K562 (cell line): Measurements from ENCODE around the gene ITGAV.

Experiments used
- MAZ ChIP-seq, 2 experiments: fragments of 450-650 bp in 1 of 2; sonication (generic) in 1 of 2; formaldehyde crosslinking; IDR thresholded peaks in 1 of 2; conservative IDR thresholded peaks in 1 of 2; 2 replicates each; pipeline versions ENCODE4 v1.4.0 to v1.5.0; 2020; ENCODE audit warnings: mild to moderate bottlenecking in 1 of 2, missing genetic modification reagents in 1 of 2
- NR2C2 ChIP-seq, 2 experiments: fragments of 200-800 bp in 1 of 2; sonication (Bioruptor generic) in 1 of 2; sonication (generic) in 1 of 2; formaldehyde crosslinking in 1 of 2; IDR thresholded peaks; 2 replicates each; pipeline versions ENCODE4 v1.6.1 to v1.8.0; 2016 to 2022; ENCODE audit warnings: mild to moderate bottlenecking in 1 of 2, missing compliant biosample characterization in 1 of 2, missing genetic modification characterization in 1 of 2, missing genetic modification reagents in 1 of 2
- RUNX1 ChIP-seq: sonication (generic); IDR thresholded peaks from 2 replicates; pipeline ENCODE4 v1.6.1; 2016; ENCODE audit warnings: antibody characterized with exemption, low read depth
- ZNF274 ChIP-seq: IDR thresholded peaks from 2 replicates; pipeline ENCODE4 v1.6.1; 2011; ENCODE audit warnings: low read depth, mild to moderate bottlenecking, low read length, moderate library complexity, borderline replicate concordance

DNA sequence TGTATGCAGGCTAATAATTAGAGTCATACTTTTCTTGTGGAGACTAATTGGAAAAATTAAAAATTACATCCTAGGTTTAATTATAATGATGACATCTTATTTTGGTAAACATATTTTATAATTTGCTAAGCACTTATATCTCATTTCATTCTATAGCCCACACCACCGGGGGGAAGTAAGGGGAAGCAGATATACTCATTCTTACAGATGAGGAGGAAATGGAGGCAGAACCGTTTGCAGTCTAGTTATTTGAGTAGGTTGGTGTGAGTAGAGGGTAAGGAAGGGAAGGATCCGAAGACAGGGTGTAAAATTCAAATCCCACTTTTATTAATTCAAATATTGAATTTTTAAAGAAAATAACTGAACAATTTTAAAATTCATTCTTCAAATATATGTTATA lies 3.7 kb downstream of the ITGAV start:
- TF ChIP-seq RUNX1 (no peak), NR2C2 (CRISPR knock-in tag; IDR thresholded peaks at IDR 0.05) (no peak), NR2C2 (tag; IDR thresholded peaks at IDR 0.05) (no peak), ZNF274 (no peak), MAZ (CRISPR knock-in tag; conservative IDR thresholded peaks at IDR 0.05 in 1 of 2, IDR thresholded peaks at IDR 0.05 in 1 of 2) (no peak)
